Fibroblast of skin of left quadriceps (primary cell): ENCODE results near the gene NGF.
"Not testable (repeated sequence)": the region's sequence is repeated elsewhere in the genome, so short reads cannot be mapped to it uniquely, and the experiment has no call there.

Experiments used
- DNase-seq, 2 experiments: peaks; one replicate each; pipeline ENCODE4 v3.0.0-alpha.2; 2013; ENCODE audit warnings: low read depth in 2 of 2

The NGF gene

DNA sequence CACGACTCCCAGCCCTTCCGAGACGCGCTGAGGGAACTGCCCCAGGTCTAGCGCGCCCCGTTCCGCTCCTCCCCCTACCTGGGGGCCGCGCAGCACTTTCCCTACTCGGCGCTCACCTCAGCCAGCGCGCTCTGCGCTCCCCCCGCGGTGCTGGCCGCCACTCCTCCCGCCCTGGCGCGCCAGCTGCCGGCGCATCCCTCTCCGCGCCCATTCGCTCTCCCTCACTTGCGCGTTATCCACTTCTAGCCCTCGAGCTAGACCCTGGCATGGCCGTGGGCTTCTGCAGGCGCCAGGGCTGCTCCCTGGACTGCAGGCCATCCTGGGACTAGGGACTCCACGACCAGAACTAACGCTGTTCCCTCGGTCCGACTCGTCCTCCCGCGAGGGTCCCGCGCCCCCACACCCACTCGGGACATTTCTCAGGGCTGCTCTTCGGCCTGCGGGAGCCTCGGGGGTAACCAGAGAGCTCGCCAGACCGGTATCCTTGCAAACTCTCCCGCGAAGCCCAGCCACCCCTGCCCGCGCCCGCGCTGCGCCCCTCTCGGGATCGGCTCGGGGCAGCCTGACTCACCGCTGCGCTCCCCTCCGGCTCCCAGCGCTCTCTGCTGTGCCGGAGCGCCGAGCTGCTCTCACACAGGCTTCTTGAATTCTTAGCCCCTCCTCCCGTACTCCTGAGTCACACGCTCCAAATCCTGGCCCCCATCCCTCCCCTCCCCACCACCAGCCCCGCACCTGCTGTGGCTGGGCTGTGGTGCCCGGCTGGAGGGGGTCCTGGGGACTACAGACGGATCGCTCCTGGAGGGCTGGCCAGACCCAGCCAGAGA, at the start of gene NGF:
Gene NGF, minus strand, starts transcription at position 617 of the 824 bp plus-strand sequence. CDS start 51,454 bp downstream, outside the sequence.
- peak; percentile 45 to 54 for DNase-seq

DNA sequence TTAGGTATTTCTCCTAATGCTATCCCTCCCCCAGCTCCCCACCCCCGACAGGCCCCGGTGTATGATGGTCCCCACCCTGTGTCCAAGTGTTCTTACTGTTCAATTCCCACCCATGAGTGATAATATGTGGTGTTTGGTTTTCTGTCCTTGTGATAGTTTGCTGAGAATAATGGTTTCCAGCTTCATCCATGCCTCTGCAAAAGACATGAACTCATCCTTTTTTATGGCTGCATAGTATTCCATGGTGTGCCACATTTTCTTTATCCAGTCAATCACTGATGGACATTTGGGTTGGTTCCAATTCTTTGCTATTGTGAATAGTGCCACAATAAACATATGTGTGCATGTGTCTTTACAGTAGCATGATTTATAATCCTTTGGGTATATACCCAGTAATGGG, 45.4 kb upstream of the NGF start:
- not testable (repeated sequence) for DNase-seq

DNA sequence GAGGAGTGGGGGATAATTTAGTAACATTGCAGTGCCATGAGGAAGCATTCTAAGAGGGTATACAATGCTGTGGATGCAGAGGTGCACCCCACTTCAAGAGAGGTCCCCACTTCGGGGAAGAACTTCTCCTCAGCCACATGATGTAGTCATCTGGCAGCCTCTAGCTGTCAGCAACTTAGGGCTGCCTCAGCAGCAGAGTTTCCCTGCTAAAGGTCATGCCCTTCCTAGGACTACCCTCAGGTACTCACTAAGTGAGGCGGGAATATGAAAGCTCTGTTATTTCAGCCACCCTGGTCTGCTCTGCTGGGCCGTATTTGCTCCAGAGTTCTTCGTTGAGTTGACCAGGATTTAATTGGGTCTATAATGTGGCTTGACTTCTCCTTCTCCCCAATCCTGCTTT, 41.9 kb upstream of the NGF start:
- no peak for DNase-seq

DNA sequence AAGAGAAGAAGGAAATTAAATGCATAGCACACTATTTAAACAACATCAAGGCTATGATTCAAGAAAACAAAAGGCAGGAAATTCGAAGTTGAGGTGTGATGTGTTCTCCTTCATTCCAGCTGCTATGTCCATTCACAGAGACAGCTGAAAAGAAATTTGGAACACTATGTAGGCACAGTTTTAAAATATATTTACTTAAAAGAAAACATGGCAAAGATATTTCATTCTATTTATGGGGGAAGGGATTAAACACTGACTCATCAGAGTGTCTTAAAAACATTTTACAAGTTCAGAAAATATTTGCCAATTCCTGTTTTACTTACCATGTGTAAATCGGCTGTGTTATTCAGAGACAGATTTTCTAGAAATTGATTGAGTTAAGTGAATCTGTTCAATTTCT, 39.4 kb upstream of the NGF start:
- DNase-seq, result peak in 1 of 2 experiments; percentile 7

DNA sequence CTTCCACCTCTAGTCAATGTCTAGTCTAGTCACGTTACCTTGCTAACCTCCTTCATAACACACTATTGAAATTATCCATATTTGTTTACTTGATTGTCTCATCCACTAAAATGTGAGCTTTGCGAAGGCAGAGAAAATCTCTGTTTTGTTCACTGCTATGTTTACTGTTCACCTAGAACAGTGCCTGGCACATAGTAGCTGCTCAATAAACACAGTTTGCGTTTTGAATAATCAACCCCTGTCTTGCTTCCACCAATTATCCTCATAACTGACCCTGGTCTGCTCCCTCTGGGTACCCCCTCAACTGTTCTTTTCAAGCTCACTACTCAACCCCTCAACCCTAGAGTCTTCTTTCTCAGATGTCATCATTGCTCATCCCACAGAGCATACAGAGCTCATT, 36.5 kb upstream of the NGF start:
- no peak for DNase-seq

DNA sequence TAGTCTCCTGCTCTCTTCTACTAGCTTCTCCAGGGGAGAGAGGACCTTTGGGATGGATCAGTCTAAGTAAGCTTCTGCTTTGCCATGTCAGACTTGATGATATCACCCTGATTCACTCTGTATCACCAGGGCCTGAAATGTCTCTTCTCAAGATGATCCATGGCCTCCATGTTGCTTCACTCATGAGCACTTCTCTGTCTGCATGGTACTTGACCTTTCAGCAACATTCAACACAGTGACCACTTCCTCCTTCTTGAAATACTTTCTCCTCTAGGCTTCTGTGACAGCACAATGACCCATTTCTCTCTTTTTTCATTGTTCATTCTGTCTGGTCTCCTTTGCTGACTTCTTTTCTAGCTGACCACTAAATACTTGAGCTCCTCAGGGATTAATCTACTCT, 35.3 kb upstream of the NGF start:
- peak; percentile 20 to 28 for DNase-seq

DNA sequence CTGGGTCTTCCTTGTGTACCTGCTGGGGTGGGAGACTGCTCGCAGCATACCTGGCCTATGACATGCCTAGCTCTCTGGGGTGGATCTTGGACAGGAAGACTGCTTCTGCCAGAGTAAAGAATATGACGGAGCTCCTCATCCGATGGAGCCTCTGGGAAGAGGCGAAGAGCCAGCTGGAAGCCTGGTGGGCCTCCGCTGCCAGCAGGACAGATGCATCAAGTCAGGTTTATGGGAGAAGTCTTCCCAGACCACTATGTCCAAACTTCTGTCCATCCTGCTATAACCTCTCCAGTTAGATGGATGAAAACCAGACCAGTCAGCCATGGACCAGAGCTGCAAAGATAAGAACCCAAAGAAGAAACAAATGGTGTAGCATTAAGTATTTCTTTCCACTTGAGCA, 27.7 kb upstream of the NGF start:
- no peak for DNase-seq

DNA sequence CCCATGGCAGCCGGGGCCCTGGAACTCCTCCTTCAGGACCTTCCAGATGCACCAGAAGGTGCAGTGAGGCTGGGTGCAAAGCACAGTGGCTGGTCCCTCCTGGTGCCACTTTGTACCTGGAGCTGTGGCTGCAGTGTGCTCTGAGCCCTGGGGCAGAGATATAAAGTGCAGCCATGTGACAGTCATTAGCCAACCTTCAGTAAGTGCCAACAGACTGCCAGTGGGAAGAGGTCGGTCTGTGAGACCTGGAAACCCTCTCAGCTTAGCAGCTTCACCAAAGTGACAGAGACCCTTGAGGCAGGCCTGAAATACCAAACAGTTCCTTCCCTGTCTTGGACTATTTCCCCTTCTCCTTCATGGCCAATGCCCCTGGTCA, 26.7 kb upstream of the NGF start:
- DNase-seq, result no peak

DNA sequence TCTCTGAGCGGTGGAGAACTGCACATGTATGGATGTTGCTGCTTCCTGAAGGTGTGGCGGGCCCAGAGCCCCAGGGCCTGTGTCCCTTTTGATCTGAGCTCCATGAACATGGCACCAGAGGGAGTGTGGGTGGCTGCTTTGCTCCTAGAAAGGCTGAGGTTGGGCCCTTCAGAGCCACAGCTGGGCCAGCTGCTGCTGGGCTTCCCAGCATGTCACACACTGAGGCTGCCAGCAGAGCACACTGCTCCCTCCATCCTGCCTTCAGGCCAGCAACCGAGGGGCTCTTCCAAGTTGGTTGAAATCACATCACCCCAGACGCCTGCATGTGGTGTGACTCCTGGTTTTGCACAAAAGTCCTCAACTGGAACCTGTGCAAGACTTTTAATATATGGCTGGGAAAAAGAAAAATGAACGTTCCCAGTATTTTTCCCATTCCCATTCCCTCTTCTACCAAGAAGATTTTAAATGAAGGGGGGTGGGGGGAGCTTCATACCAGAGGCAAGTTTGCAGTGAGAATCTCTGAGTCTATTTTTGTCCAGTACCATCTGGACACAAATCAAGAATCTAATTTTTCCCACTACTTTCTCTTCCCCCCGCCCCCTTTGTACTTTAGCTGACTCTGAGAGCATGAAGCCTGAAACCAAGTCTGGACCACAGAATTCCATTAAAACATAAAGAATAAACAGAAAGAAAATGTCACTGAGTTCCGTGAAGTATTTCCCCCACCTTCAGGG, 26.2 kb upstream of the NGF start:
- DNase-seq, result peak; percentile 83

DNA sequence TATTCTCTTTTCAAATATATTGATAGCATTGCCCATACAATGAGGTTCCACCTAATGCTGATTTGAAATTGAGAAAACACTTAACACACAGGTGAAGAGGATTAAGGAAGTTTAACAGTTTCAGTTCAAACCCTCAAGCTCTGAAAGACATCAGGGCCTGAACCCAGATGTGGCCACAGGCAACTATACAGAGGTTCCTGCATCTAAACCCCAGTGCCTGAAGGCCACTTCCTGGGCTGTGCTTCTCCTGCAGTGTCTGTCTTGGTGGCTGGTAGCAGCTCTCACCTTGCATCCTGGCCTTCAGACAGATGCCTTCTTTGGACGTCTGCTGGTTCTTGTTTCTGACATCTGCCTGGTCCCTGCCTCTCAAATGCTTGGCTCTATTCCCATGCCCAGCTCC, 25.1 kb upstream of the NGF start:
- no peak for DNase-seq

DNA sequence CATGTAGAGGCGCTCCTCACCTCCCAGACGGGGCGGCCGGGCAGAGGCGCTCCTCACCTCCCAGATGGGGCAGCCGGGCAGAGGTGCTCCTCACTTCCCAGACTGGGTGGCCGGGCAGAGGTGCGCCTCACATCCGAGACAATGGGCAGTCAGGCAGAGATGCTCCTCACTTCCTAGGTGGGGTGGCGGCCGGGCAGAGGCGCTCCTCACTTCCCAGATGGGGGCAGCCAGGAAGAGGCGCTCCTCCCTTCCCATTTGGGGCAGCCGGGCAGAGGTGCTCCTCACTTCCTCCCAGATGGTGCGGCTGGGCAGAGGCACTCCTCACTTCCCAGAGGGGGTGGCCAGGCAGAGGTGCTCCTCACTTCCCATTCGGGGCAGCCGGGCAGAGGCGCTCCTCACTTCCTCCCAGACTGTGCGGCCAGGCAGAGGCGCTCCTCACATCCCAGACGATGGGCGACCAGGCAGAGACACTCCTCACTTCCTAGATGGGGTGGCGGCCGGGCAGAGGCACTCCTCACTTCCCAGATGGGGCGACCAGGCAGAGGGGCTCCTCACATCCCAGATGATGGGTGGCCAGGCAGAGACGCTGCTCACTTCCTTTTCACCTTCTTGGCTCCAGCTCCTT, 22.6 kb upstream of the NGF start:
- not testable (repeated sequence) for DNase-seq

DNA sequence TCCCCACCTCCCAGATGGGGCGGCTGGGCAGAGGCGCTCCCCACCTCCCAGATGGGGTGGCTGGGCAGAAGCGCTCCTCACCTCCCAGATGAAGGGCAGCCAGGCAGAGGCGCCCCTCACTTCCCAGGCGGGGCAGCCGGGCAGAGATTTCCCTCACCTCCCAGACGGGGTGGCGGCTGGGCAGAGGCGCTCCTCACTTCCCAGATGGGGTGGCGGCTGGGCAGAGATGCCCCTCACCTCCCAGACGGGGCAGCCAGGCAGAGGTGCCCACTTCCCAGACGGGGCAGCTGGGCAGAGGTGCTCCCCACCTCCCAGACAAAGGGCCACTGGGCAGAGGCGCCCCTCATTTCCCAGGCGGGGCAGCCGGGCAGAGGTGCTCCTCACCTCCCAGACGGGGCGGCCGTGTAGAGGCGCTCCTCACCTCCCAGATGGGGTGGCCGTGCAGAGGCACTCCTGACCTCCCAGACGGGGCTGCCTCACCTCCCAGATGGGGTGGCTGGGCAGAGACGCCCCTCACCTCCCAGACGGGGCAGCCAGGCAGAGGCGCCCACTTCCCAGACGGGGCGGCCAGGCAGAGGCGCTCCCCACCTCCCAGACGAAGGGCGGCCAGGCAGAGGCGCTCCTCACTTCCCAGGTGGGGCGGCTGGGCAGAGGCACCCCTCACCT, 21.9 kb upstream of the NGF start:
- DNase-seq, result not testable (repeated sequence)

DNA sequence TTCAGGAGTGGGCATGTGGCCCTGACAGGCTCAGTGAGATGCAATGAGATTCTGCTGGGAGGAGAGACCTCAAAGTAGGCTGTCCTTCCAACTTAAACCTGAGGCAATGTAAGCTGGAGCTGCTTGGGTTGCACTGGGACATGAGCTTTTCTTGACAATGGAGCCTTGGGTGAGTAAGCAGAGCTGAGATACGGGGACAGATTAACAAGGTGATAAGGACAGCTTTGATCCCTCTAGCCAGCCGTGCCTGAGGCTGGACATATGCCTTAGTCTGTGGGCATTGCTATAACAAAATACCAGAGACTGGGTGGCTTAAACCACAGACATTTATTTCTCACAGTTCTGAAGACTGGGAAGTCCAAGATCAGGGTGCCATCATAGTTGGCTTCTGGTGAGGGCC, 18.3 kb upstream of the NGF start:
- no peak for DNase-seq

DNA sequence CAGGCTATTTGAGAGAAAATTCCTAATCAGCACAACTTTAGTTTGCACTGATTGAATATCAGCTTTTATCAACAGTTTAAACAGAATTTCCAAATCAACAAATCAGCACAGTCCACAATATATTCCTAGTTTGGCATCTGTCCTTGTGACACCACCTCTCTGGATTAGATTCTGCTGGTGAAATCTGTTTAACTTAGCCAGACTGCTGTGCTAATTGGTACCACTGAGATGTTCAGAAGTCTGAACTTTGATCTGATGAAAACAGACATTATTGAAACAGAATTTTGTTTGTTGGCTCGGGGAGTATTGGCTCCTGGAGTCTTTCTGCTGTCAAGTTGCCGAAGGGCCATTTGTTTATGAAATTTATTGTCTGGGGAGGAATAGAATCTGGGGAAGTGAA, 17.0 kb upstream of the NGF start:
- DNase-seq, result no peak

DNA sequence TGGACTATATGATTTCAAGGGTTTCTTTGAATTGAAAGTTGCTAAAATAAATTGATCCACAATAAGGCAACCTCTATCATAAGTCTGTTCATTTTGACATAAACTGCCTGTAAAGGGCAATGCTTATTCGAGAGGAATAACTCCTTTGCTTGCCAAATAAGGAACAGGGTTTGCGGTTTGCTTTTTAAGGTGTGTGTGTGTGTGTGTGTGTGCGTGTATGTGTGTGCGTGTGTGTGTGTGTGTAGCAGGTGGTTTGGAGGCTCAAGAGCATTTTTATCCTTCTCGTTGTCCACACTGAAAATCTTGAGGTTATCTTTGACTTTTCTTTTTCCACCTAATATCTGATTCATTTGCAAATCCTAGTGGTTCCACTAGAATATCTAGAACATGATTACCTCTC, 13.1 kb upstream of the NGF start:
- DNase-seq, result no peak

DNA sequence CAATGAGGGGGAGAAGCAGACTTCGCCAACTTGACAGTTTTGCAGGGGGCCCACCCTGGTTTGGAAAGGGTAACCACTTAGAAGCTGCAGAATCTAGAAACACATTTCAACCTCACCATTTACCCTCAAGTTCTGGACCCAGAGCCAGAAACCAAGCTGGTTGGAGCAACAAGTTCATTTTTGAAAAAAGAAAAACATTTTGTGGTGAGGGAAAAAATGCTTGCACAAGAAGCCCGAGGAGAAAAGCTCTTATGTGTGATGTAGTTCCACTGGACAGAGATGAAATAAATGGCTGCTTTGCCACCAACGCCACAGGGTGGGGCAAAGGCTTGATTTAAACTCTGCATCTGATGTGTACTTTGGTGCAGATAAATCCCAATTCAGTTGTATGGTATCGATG, 10.6 kb upstream of the NGF start:
- DNase-seq, result no peak

DNA sequence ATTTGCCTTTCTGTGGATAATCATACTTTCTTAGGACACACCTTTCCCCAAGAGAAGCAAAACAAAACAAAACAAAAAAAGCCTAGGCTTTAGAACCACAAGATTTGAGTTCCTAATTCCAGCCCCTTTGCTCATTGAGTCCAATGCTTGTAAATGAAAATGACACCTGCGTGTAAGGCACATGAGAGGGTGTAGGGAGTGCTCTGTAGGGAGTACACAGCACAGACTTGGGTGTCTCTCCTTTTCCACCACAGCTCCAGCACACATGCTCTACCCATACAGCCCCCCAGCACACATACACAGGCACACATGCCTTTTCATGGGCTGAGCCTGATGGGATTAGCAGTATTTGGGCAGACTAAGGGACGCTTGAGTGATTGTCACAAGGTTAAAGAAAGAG, 9.2 kb upstream of the NGF start:
- DNase-seq, result no peak

DNA sequence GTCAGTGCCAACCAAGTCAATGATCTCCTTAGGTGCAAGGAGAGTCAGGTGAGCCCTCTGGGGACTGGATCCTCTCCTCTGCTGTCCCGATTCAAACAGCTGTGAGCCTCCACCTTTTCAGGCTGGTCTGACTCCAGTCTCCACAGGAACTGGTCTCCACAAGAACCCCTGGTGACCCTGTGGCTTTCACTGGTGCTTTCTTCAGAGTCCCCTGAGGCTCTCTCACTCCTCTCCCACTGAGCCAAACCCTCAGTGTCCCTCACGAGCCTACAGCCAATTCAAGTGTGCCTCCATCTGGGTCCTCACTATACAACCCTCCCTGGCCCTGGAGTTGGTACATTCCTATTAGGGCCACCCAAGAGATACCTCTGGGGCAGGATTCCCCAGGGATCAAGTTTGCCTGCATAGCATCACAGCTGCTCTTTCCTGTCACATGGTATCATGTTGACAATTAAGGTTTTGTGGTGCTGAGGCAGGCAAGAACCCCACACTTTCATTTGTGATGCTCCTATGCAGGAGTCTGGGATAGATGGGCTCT, 5.2 kb upstream of the NGF start:
- no peak for DNase-seq

DNA sequence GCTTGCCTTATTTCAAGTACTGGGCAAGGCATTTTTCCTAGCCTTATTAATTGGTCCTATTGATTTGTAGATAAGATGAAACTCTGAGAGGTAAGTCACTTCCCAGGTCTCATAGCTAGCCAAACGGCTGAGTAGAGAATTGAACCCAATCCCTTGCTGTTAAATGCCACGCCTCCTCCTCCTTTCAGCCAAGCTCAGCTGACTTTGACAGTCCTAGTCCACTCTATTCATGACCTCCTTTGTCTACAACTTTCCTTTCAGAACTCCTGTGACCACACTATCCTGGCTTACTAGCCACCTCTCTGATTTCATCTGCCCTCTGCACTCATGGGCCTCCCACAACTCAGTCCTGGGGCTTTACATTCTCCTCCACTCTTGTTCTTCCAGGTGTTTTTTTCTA, 3.9 kb upstream of the NGF start:
- DNase-seq, result no peak

DNA sequence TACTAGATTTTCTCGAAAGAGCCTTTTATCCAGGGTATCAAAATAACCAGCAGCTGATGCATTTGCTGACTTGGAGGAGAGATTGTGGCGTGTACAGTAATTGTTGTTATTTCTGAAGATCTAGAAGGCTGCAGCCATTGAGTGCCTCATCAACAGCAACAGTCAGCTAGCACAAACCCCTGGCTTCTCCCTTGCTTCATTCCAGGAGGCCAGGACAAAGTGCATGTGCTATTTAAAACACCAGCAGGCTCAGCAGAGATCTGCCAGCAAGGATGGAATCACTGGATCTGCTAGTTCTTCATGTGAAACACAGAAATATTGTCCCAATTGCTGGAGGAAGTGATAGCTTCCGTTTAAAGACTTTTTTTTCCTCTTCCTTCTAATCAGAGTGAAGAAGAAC, 2.8 kb upstream of the NGF start:
- DNase-seq, result no peak

DNA sequence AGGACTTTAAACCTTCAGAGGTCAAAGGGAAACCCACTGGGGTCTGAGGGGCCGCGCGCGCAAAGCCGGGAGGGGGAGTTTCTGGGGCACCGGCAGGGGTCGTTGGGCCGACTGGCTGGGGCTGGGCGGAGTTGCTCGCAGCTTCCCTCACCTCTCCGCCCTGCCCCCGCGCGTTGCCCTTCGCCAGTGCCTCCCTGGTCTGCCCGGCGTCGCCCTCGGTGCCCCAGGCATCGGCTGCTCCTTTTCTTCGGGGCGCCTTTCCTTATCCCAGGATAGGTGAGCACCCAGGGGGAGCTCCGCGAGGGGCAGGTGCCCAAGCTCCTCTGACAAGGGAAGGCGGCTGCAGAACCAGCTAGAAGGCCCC, 390 bp upstream of the NGF start:
- no peak for DNase-seq

DNA sequence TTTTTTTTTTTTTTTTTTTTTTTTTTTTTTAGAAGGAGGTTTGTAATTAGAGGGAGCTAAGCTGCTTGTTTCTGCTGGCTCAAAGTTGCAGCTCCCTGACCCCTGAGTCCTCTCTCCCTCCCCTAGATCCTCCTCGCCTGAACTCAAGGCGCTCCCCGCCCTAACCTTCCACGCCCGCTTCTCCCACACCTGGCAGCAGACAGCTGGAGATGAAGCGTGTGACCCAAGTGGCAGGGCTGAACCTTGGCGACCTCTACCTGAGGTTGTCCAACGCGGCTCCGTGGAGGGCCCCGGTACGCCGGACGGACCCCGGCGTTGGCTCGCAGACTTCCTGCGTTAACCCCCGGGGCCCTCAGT, 795 bp downstream of the NGF start:
- DNase-seq, result no peak
